Activated CD4-positive, alpha-beta T cell treated with anti-CD3 and anti-CD28 coated beads for 36 hours (primary cell): ENCODE measurements around the gene TIMM13. TPM values are rescaled to one million over a fixed set of nuclear protein-coding genes. Genes with fewer than 3 reads are reported as not detected.

Experiments
- ATAC-seq: fragments of 200-7000 bp; cut with Tn5 transposase; one replicate; pipeline ENCODE4 v1.10.0; 2021; ENCODE audit warnings: mild to moderate bottlenecking, moderate library complexity
- CTCF ChIA-PET: fragments of 350-600 bp; sonication (Branson Sonifier 250); formaldehyde crosslinking; loops from one replicate; lab custom pipeline; 2021; ENCODE audit warnings: antibody characterized with exemption; lab: Charles Lee
- POLR2A ChIA-PET: fragments of 350-600 bp; sonication (Branson Sonifier 250); formaldehyde crosslinking; loops from one replicate; lab custom pipeline; 2021; ENCODE audit warnings: antibody characterized with exemption, inconsistent platforms; lab: Charles Lee
- DNase-seq: peaks from one replicate; pipeline ENCODE4 v3.0.0-alpha.2; 2020
- H3K27ac Mint-ChIP-seq: one replicate; pipeline ENCODE4 v1.8.0; 2021; ENCODE audit warnings: mixed read lengths
- H3K27me3 Mint-ChIP-seq: one replicate; pipeline ENCODE4 v1.8.0; 2021; ENCODE audit warnings: mixed read lengths
- H3K36me3 Mint-ChIP-seq: one replicate; pipeline ENCODE4 v1.8.0; 2021; ENCODE audit warnings: low read depth, mixed read lengths
- H3K4me1 Mint-ChIP-seq: one replicate; pipeline ENCODE4 v1.8.0; 2021; ENCODE audit warnings: mixed read lengths
- H3K4me3 Mint-ChIP-seq: one replicate; pipeline ENCODE4 v1.8.0; 2021; ENCODE audit warnings: mild to moderate bottlenecking, moderate library complexity, mixed read lengths
- H3K9me3 Mint-ChIP-seq: one replicate; pipeline ENCODE4 v1.8.0; 2021; ENCODE audit warnings: low read depth, mixed read lengths
- intact Hi-C, 2 experiments: fragments of 100-400 bp; cut with DNase I in 1 of 2; cut with micrococcal nuclease in 1 of 2; formaldehyde crosslinking; loops; one replicate each; pipeline versions ENCODE4 v1.14.2 to v1.15.1; 2022 to 2024; cut with DNase I, micrococcal nuclease
- total RNA-seq, 2 experiments: library from RNA; stranded (reverse); gene quantifications; one replicate each; pipeline ENCODE4 v1.2.3, GENCODE V29; 2021

The TIMM13 gene
- total RNA-seq, 2 experiments from 2014 or later = 70.7 to 104 TPM

- POLR2A ChIA-PET = no interaction called here
- H3K27ac Mint-ChIP-seq = peak overlapping the region; percentile 35
Observed at GRCh38 chr19:2454962-2455850, 27.8 kb upstream of the TIMM13 start.

GRCh38 chr19:2454199-2454961 lies 27.0 kb upstream of the TIMM13 start:
- ATAC-seq = no peak
- H3K36me3 Mint-ChIP-seq = peaks cover 3% of the 10 kb centered on the region
- no peak for DNase-seq
- peak overlapping the region; percentile 84 for H3K4me3 Mint-ChIP-seq
- H3K27ac Mint-ChIP-seq = no peak overlapping the region
- ChIA-PET CTCF (interaction anchor here (1.2 kb wide), 1 partner anchor 157 kb away, joined by 6 read pairs; no protein-coding TSS in a partner anchor), POLR2A (interaction anchor here (0.6 kb wide), 1 partner anchor 108 kb away, joined by 6 read pairs; no protein-coding TSS in a partner anchor)
- intact Hi-C loops = no loop called here
- no peaks in the 10 kb centered on the region for H3K9me3 Mint-ChIP-seq
- peaks cover 16% of the 10 kb centered on the region for H3K4me1 Mint-ChIP-seq
- no peaks in the 10 kb centered on the region for H3K27me3 Mint-ChIP-seq

More at GRCh38 chr19:2454962-2455850, 27.8 kb upstream of the TIMM13 start:
- Mint-ChIP-seq H3K36me3 (peaks cover 3% of the 10 kb centered on the region), H3K4me3 (peak overlapping the region; percentile 84), H3K9me3 (no peaks in the 10 kb centered on the region), H3K27me3 (no peaks in the 10 kb centered on the region), H3K4me1 (peaks cover 16% of the 10 kb centered on the region)
- CTCF ChIA-PET = no interaction called here
- intact Hi-C loops = no loop called here
- ATAC-seq (no peak), DNase-seq (no peak)

- Mint-ChIP-seq H3K9me3 (no peaks in the 10 kb centered on the region), H3K4me3 (no peak overlapping the region), H3K4me1 (peaks cover 16% of the 10 kb centered on the region), H3K36me3 (peaks cover 3% of the 10 kb centered on the region), H3K27me3 (no peaks in the 10 kb centered on the region), H3K27ac (no peak overlapping the region)
- intact Hi-C loops = no loop called here
- DNase-seq = no peak
- ChIA-PET CTCF (interaction anchor here (1.2 kb wide), 1 partner anchor 158 kb away, joined by 6 read pairs; no protein-coding TSS in a partner anchor), POLR2A (interaction anchor here (0.6 to 1.1 kb wide), 2 partner anchors 108 to 168 kb away, joined by 4 to 6 read pairs; no protein-coding TSS in a partner anchor)
- ATAC-seq = no peak
Observed at GRCh38 chr19:2453431-2454025, 26.1 kb upstream of the TIMM13 start.

- Mint-ChIP-seq H3K27me3 (no peaks in the 10 kb centered on the region), H3K36me3 (no peaks in the 10 kb centered on the region), H3K4me1 (peaks cover 20% of the 10 kb centered on the region), H3K27ac (no peak overlapping the region), H3K4me3 (no peak overlapping the region), H3K9me3 (no peaks in the 10 kb centered on the region)
- ATAC-seq (no peak), DNase-seq (no peak)
- intact Hi-C loops = no loop called here
- CTCF ChIA-PET = no interaction called here
- POLR2A ChIA-PET = no interaction called here
Observed at GRCh38 chr19:2451741-2452140, 24.4 kb upstream of the TIMM13 start.

GRCh38 chr19:2451138-2451537 lies 23.8 kb upstream of the TIMM13 start:
- Mint-ChIP-seq H3K4me1 (peaks cover 26% of the 10 kb centered on the region), H3K4me3 (no peak overlapping the region), H3K9me3 (no peaks in the 10 kb centered on the region), H3K27me3 (no peaks in the 10 kb centered on the region), H3K27ac (no peak overlapping the region), H3K36me3 (peaks cover 2% of the 10 kb centered on the region)
- ChIA-PET CTCF (no interaction called here), POLR2A (no interaction called here)
- intact Hi-C loops = no loop called here
- no peak for DNase-seq
- no peak for ATAC-seq

- ATAC-seq (no peak), DNase-seq (no peak)
- no peak overlapping the region for H3K27ac Mint-ChIP-seq
- peaks cover 4% of the 10 kb centered on the region for H3K36me3 Mint-ChIP-seq
- intact Hi-C loops = no loop called here
- H3K4me3 Mint-ChIP-seq = no peak overlapping the region
- H3K27me3 Mint-ChIP-seq = no peaks in the 10 kb centered on the region
- H3K4me1 Mint-ChIP-seq = peaks cover 15% of the 10 kb centered on the region
- POLR2A ChIA-PET = interaction anchor here (1.2 kb wide), 1 partner anchor 11 kb away, joined by 3 read pairs; no protein-coding TSS in a partner anchor
- no peaks in the 10 kb centered on the region for H3K9me3 Mint-ChIP-seq
- CTCF ChIA-PET = interaction anchor here (1.5 kb wide), 1 partner anchor 20 kb away, joined by 3 read pairs; no protein-coding TSS in a partner anchor
Observed at GRCh38 chr19:2449019-2449418, 21.6 kb upstream of the TIMM13 start.

GRCh38 chr19:2446381-2446780 lies 19.0 kb upstream of the TIMM13 start:
- peak overlapping the region; percentile 55 for H3K27ac Mint-ChIP-seq
- H3K4me1 Mint-ChIP-seq = peaks cover 15% of the 10 kb centered on the region
- H3K36me3 Mint-ChIP-seq = peaks cover 8% of the 10 kb centered on the region
- no peaks in the 10 kb centered on the region for H3K9me3 Mint-ChIP-seq
- no peaks in the 10 kb centered on the region for H3K27me3 Mint-ChIP-seq
- intact Hi-C loops = no loop called here
- DNase-seq (peak; percentile 67), ATAC-seq (peak; percentile 78)
- H3K4me3 Mint-ChIP-seq = peak overlapping the region; percentile 26
- ChIA-PET POLR2A (interaction anchor here (0.9 to 1.0 kb wide), 2 partner anchors 24 to 29 kb away, joined by 3 to 4 read pairs; partner anchors contain the start of gene GADD45B), CTCF (interaction anchor here (0.5 to 0.7 kb wide), 2 partner anchors 295 to 390 kb away, joined by 3 read pairs; partner anchors contain the start of gene AP3D1)

GRCh38 chr19:2444251-2445002 lies 17.0 kb upstream of the TIMM13 start:
- H3K36me3 Mint-ChIP-seq = peaks cover 12% of the 10 kb centered on the region
- no peak overlapping the region for H3K27ac Mint-ChIP-seq
- H3K9me3 Mint-ChIP-seq = no peaks in the 10 kb centered on the region
- H3K4me3 Mint-ChIP-seq = no peak overlapping the region
- no peaks in the 10 kb centered on the region for H3K27me3 Mint-ChIP-seq
- ATAC-seq = no peak
- no peak for DNase-seq
- H3K4me1 Mint-ChIP-seq = peaks cover 15% of the 10 kb centered on the region
- CTCF ChIA-PET = interaction anchor here (0.5 to 0.6 kb wide), 2 partner anchors 159 to 169 kb away, joined by 3 to 4 read pairs; no protein-coding TSS in a partner anchor
- intact Hi-C loops = no loop called here
- POLR2A ChIA-PET = interaction anchor here (0.7 kb wide), 1 partner anchor 17 kb away, joined by 3 read pairs; no protein-coding TSS in a partner anchor

- POLR2A ChIA-PET = no interaction called here
- peaks cover 15% of the 10 kb centered on the region for H3K4me1 Mint-ChIP-seq
- H3K27me3 Mint-ChIP-seq = no peaks in the 10 kb centered on the region
- peaks cover 12% of the 10 kb centered on the region for H3K36me3 Mint-ChIP-seq
- DNase-seq = no peak
- H3K27ac Mint-ChIP-seq = no peak overlapping the region
- ATAC-seq = no peak
- no peaks in the 10 kb centered on the region for H3K9me3 Mint-ChIP-seq
- no peak overlapping the region for H3K4me3 Mint-ChIP-seq
- intact Hi-C loops = no loop called here
- CTCF ChIA-PET = interaction anchor here (0.6 kb wide), 1 partner anchor 158 kb away, joined by 4 read pairs; no protein-coding TSS in a partner anchor
Observed at GRCh38 chr19:2443785-2444182, 16.4 kb upstream of the TIMM13 start.

- intact Hi-C loops = no loop called here
- Mint-ChIP-seq H3K36me3 (peaks cover 12% of the 10 kb centered on the region), H3K4me1 (peaks cover 15% of the 10 kb centered on the region), H3K4me3 (no peak overlapping the region), H3K27ac (no peak overlapping the region), H3K9me3 (no peaks in the 10 kb centered on the region), H3K27me3 (no peaks in the 10 kb centered on the region)
- POLR2A ChIA-PET = interaction anchor here (0.6 kb wide), 1 partner anchor 271 kb away, joined by 4 read pairs; no protein-coding TSS in a partner anchor
- DNase-seq = no peak
- CTCF ChIA-PET = interaction anchor here (0.6 to 1.0 kb wide), 2 partner anchors 144 to 158 kb away, joined by 3 to 4 read pairs; no protein-coding TSS in a partner anchor
- no peak for ATAC-seq
Observed at GRCh38 chr19:2443116-2443784, 15.9 kb upstream of the TIMM13 start.
